ENCODE data around the gene HIBCH.
"Not testable (repeated sequence)": the region's sequence is repeated elsewhere in the genome, so short reads cannot be mapped to it uniquely, and the experiment has no call there.

The HIBCH gene

DNA sequence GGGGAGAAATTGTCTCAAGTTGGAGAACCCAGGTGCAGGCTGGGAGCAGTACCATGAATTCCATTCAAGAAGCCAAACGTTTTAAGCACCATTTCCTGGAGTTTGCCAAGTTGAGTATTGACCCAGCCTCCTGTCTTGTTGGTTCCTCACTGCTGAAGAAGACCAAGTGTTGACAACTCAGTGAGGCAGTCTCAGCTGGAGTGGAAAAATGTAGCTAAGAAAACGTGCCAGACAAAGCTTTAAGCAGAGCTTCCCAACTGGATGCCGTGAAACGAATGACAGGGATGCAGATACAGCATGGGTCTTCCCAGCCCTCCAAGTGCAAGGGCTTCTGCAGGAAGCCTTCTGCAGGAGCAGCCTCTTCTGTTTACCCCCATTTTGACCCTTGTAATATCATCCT, 23.0 kb upstream of the HIBCH start:
- DNase-seq (ENCODE audit: low read depth in 2 of 2), result no peak

DNA sequence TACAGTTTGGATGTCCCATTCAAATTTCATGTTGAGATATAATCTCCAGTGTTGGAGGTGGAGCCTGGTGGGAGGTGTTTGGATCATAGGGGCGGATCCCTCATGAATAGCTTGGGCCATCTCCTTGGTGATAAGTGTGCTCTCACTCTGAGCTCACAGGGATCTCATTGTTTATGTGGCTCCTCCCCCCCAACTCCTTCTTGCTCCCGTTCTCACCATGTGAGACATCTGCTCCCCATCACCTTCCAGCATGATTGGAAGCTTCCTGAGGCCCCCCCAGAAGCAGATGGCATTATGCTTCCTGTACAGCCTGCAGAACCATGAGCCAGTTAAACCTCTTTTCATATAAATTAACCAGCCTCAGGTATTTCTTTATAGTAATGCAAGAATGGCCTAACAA, 20.7 kb upstream of the HIBCH start:
- DNase-seq (ENCODE audit: low read depth in 2 of 2), result no peak

DNA sequence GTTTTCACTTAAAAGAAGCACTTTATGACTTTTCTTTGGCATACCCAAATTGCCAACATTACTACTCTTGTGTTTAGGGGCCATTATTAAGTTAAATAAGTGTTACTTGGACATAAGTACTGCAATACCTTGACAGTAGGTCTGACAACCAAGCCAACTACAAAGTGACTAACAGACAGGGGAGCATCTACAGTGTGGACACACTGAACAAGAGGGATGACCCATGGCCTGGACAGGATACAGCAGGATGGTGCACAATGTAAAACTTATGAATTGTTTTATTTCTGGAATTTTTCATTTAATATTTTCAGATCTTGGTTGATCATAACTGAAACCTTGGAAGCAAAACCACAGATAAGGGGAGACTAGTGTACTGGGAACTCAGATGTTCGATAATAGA, 19.8 kb upstream of the HIBCH start:
- no peak for DNase-seq (ENCODE audit: low read depth in 2 of 2)

DNA sequence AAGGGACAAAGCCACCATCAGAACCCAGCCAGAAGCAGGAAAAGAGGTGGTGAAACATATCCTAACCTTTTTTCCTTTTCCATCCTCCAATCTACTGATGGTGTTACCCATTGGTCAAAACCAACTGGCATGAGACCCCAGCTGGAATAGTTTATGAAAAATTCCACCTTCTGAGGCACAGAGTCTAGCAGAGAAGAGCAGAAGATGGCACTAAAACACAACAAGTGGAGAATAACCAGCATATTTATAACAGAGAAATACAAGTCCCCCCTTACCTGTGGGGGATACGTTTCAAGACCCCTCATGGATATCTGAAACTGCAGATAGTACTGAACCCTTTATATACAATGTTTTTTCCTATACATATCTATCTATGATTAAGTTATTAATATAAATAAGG, 18.8 kb upstream of the HIBCH start:
- DNase-seq (ENCODE audit: low read depth in 2 of 2), result no peak

DNA sequence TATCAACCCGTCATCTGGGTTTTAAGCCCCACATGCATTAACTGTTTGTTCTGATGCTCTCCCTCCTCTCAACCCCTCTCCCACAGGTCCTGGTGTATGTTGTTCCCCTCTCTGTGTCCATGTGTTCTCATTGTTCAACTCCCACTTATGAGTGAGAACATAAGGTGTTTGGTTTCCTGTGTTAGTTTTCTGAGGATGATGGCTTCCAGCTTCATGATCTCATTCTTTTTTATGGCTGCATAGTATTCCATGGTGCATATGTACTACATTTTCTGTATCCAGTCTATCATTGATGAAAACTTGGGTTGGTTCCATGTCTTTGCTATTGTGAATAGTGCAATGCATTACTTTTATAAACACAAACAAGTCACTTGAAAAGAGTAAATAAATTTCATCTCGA, 16.8 kb upstream of the HIBCH start:
- no peak for DNase-seq (ENCODE audit: low read depth in 2 of 2)

DNA sequence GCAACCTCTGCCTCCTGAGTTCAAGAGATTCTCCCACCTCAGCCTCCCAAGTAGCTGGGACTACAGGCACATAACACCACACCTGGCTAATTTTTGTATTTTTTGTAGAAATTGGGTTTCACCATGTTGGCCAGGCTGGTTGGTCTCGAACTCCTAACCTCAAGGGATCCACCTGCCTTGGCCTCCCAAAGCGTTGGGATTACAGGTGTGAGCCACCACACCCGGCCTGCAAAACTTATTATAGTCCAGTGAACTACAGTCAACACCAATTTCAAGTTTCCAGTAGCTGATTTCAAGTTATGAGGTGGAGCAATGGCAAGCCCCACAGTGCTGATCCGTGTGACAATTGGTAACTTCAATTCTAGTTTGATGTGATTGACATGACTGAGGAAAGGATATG, 16.0 kb upstream of the HIBCH start:
- DNase-seq (ENCODE audit: low read depth in 2 of 2), result not testable (repeated sequence)

DNA sequence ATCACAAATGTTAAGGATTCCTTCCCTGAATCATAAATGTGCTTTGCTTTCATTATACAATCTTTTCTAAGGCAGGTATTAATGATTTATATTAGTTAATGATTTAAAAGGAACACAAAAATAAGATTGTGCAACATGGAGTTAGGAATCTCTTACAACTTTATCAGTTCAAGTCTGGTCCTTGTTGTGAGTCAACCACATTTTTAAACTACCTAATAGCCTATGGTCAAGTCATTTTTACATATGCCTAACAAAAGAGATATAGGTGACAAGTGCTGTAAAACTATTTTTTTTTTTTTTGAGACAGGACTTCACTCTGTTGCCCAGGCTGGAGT, 15.6 kb upstream of the HIBCH start:
- DNase-seq (ENCODE audit: low read depth in 2 of 2), result no peak

DNA sequence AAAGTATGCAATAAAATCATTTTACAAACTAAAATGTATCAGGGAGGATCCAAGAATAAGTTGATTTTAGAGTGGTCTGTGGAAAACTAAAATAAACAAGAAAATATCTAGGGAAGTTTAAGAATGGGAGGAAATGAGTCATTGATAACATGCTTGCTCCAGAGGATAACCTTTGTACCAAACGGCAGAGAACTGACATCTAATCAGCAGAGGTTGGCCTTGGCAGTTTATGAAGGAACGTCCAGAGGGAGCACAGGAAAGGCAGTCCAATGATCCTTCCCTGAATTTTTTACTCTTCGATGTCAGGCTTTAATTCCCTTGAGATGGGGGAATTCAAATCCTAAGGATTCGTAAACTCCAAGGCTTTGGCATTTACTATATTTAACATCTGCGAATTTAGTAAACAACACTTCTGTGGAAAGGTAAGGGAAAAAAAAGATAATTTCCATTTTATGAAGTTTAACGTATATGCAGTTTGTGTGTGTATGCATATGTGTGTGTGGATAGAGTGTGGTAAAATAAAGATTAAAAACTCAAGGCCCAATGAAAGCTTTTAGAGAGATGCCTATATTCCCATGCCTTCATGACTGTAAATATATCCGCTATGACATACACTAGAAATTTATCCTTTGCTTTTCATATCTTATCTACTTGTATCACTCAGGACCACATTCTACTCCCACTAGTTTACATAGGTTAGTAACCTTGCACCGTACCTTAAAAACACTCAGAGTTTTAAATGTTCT, 15.0 kb upstream of the HIBCH start:
- DNase-seq (ENCODE audit: low read depth in 2 of 2), result no peak

DNA sequence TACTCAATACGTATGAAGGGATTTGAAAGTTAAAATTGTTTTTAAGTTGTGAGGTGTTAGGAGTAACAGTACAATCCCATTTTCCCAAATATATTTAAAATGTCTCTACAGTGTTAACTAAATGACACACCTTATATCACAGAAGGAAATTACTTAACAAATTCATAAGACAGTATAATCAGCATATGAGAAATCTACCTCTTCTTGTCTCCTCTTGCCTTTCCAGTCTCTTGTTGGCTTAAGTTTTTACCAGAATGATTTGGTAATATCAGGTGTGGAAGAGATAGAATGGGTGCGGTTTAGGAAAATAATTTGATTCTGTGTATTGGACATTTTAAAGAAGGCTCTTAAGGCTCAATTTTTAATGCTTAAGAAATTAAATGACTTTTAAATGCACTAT, 14.3 kb upstream of the HIBCH start:
- no peak for DNase-seq (ENCODE audit: low read depth in 2 of 2)

DNA sequence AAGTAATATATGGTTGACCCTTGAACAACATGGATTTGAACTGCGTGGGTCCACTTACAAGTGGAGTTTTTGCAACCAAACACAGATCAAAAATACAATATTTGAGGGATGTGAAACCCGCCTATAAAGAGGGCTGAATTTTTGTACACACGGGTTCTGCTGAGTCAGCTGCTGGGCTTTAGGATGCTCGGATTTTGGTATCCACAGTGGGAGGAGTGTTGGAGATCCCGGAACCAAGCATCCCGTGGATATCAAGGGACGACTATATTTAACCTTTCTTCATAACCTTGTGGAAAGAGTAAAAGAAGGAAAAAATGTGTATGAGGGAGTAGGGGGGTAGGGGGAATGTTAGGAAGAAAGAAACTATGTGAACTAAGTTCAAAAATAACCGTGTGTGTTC, 13.8 kb upstream of the HIBCH start:
- no peak for DNase-seq (ENCODE audit: low read depth in 2 of 2)

DNA sequence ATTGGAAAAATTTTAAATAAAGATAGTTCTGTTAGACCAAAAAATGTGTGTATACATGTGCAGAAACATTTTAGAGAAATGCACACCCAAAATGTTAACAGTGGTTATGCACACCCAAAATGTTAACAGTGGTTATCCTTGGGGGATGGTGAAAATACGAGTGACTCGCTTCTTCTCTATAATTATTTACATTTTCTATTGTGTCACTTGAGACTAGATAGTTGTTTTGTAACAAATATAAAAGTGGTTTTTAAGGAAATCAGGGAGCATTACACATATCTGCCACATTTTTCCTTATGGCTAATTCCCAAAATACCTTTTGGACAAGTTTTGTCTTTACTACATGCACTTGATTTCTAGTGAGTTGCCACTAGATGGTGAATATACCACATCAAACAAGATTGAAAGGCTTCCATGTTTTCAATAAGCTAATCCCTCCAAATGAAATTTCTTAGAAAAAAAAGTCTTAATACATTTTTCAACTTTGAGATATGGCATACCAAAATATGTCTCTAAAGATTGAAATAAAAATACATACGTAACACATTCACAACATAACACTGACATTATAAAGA, 9.0 kb upstream of the HIBCH start:
- DNase-seq (ENCODE audit: low read depth in 2 of 2), result no peak

DNA sequence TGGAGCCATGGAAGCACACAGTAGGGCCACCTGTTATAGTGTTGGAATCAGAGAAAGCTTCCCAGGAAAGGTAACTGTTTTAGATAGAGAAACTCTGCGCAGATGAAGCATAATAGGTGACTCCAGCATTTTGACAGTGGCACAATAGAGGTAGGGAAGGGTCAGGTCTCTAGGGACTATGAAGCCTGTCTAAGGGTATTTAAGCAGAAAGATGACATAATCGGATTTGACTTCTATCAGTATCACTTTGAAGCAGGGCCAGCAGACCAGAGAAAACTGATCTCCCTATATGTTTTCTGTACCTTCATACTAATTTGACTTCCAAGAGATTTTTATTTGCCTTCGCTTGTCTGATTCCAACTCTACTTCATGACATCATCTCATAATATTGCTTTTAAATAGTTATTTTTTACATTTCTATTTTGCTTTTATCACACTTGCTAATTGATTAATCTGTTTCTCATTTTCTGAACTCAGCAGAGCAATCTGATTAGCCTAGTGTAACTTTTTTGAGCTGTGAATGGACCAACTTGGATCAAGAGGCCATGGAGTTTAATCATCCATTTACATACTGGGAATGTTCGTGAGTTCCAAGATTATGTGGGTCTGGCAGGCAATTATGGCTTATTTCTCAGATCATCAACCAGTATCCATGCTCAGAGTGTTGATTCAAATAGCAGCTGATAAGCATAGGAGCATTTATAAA, 8.4 kb upstream of the HIBCH start:
- DNase-seq (ENCODE audit: low read depth in 2 of 2), result no peak

DNA sequence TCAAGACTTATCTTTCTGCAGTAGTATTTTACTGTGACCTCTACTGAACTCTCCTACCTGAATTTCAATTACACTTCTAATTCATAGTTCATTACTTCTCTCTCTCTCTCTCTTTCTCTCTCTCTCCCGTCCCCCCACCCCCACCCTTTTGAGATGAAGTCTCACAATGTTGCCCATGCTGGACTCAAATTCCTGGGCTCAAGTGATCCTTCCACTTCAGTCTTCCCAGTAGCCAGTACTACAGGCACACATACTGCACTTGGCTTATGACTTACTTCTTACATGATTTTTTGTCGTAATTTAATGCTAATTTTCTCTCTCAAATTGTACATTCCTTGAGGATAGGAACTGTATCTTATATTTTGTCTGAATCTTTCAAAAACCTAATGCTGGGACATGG, 6.0 kb upstream of the HIBCH start:
- no peak for DNase-seq (ENCODE audit: low read depth in 2 of 2)

DNA sequence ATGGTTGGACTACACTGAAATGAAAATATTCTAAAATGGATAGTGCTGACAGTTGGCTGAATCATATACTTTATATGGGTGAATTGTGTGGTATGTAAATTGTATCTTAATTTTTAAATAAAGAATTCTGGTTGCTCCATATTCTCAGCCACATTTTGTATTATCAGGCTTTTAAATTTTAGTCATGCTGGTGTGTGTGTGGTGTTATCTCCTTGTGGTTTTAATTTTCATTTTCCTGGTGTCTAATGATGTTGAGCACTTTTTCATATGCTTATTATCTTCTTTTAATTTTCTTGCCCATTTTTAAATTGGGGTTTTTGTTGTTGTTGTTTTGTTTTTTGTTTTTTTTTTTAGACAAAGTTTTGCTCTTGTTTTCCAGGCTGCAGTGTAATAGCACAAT, 3.8 kb upstream of the HIBCH start:
- no peak for DNase-seq (ENCODE audit: low read depth in 2 of 2)

DNA sequence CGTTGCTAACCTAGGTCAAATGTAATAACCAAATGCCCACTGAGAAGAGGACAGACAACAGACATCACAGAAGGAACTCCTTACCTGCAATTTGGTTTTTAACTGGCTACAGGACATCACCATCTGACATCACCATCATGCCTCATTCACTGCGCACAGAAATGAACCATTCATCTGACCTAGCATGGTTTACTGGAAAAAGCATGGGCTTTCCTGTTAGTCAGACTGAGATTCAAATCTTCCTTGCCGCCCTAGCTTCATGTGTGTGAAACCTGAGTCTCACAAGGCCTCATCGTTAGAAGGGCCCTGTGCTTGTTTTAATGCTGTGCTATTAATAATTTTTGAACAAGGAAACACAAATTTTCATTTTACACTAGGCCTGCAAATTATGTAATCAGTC, 1.1 kb upstream of the HIBCH start:
- DNase-seq (ENCODE audit: low read depth in 2 of 2), result no peak

DNA sequence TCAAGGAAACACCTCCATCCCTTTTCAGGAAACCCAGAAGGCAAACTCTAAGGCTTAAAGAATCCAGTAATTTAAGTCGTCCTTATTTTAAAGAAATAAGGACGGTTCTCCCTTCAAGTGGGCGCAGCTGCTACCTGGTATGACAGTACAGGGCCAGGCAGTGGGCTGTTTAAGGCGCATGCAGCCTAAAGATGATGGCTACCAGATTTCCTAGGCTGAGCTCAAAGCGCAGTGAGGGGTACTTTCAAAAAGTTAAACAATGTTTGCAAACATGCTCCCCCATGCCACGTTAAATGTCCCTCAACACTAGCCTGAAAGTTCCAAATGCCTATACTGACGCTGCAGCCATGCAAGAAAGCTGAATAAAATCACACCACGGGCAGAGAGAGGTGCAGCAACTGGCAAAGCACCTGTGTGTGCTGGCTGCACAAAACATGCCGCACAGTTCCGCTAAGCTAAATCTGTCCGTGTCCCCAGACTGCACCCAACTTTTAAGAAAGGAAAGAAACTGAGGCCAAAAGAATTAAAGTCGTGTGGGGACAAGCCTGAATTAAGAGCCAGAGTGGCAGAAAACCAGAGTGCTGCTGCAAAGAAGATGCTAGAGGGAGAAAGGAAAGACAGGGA, 583 bp downstream of the HIBCH start:
- no peak for DNase-seq (ENCODE audit: low read depth in 2 of 2)

DNA sequence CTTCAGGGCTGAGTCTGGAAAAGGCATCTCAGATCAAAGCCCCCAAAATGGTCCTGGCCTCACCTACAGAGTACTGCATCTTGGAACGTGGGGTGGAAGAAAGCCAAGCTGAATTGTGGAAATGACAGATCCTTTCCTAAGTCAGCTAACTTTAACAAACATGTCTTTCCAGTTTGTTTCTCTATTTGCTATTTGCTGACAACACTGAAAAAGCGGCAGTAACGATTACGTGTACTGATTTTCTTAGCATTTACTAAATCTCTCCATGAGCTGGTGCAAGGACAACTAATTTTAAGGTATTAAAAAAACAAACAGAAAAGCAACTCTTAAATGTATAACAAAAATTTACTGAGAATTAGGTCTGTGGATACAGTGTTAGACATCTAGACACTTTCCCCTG, 1.1 kb downstream of the HIBCH start:
- DNase-seq (ENCODE audit: low read depth in 2 of 2), result no peak

DNA sequence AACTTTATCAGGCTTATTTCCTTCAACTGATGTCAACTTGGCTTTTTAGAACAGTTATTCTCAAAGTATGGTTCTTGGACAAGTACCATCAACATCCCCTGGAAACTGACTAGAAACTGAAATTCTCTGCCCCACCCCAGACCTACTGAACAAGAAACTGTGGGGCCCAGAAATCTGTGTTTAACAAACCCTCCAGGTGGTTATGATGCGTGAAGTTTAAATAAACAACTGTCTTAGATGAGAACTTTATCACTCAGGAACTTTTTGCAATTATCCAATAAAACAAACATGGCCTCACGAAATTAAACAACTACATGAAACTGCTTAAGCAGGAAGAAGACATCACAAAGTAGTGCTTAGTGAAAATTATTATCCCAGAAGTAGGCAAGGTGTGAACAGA, 4.4 kb downstream of the HIBCH start:
- DNase-seq (ENCODE audit: low read depth in 2 of 2), result no peak

DNA sequence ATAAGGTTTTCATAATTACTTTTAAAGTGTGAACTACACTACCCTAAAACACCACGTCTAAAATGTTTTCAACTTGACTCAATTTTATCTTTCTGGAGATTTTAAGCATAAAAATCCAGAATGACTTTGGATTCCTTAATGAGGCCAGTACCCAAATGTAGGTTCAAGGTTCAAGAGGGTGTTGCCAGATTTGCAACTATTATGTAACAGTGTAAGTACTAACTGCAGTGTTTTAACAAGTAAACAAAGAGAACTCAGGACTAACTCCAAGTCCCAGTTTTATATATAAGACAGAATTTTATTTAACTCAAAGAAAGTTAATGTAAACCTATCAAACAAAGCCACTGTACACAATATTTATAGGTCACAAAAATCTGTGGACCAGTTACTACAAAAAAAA, 5.7 kb downstream of the HIBCH start:
- DNase-seq (ENCODE audit: low read depth in 2 of 2), result no peak

DNA sequence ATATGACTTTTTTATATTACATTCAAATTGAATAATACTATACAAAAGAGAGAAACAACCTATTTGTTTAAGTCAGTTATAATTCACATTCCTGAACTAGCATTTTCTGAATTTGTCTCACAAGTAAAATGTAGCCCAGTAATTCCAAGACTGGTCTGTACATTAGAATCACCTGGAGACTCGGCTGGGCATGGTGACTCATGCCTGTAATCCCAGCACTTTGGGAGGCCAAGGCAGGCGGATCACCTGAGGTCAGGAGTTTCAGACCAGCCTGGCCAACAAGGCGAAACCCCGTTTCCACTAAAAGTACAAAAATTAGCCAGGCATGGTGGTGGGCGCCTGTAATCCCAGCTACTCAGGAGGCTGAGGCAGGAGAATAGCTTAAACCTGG, 7.0 kb downstream of the HIBCH start:
- not testable (repeated sequence) for DNase-seq (ENCODE audit: low read depth in 2 of 2)

DNA sequence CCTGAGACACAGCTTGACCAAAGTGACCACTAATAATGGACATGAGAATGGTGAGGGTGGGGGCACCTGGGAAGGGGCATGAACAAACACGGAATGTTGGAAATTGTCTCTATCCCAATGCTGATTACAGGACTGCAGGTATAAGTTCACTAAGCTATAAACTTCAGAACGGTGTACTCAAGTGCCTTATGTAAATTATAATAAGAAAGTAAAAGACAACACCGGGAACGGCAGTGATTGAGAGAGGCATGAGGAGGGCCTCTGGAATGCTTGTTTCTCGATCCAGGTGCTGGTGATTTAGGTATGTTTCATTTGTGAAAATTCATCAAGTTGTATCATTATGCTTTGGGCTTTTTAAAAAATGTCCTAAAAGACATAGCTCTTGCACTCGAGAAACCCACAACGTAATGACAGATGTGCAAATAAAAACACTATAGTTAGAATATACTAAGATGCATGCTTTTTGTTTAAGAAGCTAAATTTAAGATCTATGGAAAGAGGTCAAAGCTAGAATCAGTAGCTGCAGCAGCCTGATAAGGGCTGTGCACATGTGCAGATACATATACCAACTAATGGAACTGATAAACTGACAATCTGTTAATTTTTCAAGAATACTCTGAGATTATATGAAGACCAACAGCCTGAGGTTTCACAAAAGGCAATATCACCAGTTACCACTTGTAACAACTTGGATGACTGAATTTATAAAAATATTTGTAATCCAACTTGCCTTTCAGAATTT, 7.6 kb downstream of the HIBCH start:
- no peak for DNase-seq (ENCODE audit: low read depth in 2 of 2)

DNA sequence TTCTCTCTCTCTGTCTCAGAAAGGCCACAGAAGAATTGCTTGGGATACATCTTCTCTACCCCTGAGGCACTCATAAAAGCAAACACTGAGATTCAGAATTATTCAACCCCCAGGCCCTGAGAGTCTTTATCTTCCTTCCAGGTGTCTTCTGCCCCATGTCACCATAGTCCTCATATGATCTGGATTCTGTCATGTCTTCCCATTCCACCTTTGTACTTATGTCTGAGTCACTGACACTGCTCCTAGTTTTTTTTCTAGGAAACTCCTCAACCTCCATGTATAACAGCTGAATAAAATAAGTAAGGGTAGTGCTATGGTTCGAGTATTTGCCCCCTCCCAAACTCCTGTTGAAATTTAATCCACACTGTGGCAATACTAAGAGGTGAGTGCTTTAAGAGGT, 11.6 kb downstream of the HIBCH start:
- DNase-seq (ENCODE audit: low read depth in 2 of 2), result no peak
